GM18519 (cell line): ENCODE data around the gene NOP9.

Experiments
- ATAC-seq: cut with Tn5 transposase; IDR thresholded peaks from one replicate; pipeline ENCODE4 v1.9.1; 2021; ENCODE audit warnings: mild to moderate bottlenecking, moderate library complexity; ENCODE audit not compliant: unreplicated experiment, low FRiP score

Gene NOP9

DNA sequence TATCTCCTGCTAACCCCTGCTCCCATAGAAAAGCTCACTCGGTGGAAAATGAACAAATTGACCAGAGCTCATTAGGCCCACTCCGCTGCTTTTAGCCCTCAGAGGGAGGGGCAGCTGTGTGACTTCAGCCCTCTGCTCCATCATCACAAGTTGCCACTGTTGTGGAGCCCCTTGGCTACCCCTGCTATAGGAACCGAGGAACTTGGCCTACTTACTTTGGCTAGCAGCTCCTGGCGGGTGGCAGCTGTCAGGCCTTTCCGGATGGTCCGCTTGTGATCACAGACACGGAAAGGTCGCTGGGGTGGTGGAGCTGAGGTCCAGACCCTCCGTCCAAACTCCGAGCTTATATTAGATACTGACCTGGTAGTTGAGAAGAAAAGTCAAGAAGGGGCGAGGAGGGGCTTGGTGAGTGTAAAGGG, 7.5 kb downstream of the NOP9 start:
- no peak for ATAC-seq

GRCh38 chr14:24307575-24308341, 8.1 kb downstream of the NOP9 start, which contains the start of gene CIDEB:
CIDEB (minus strand) TSS chr14:24307977; CDS start chr14:24307858, 119 bp downstream.
- ATAC-seq = no peak

GRCh38 chr14:24308342-24309124, 8.9 kb downstream of the NOP9 start:
- ATAC-seq = no peak

GRCh38 chr14:24309538-24310264, 10.1 kb downstream of the NOP9 start, which contains the start of gene LTB4R2:
LTB4R2 (plus strand) TSS chr14:24310140; CDS start chr14:24310665, 525 bp downstream.
- no peak for ATAC-seq

- no peak for ATAC-seq
Measured at GRCh38 chr14:24310265-24310645, 10.6 kb downstream of the NOP9 start.

- ATAC-seq = peak; percentile 39
Measured at GRCh38 chr14:24310646-24311604, 11.3 kb downstream of the NOP9 start, which contains the start of gene LTB4R. LTB4R (plus strand) TSS chr14:24311502; CDS start chr14:24315652, 4,150 bp downstream.

DNA sequence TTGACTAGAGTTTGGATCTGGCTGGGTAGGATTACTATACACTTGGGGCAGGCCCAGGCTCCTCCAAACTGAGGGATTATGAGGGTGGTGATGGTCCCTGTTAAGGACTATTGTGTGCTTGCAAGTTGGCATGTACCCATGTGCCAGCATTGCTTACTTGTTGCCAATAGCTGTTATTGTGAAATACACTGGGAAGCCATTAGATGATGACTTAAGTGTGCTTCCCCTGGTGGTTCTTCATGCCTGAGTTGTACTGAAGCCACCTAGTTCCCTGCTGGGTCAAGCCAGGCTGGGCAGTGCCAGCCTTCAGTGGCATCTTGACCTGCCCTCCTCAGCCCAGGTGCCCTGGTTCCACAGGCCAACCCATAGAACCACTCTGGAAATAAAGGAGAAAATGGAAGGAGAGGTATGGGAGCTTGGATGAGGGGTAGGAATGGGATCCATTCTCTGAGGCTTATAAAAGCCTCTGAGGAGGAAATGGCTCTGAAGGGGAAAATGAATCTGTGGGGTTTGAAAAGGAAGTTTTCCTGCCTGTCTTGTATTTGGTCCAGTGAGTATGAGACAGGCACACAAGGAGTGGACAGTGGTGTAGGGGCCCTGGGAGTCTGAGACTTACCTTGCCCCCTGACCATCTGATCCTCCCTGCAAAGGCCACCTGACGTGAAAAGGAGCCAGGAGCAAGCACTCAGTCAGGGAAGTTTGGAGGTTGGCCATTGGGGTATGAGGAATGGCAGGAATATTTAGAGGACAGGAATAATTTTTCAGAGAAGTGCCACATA, 12.4 kb downstream of the NOP9 start:
- no peak for ATAC-seq

DNA sequence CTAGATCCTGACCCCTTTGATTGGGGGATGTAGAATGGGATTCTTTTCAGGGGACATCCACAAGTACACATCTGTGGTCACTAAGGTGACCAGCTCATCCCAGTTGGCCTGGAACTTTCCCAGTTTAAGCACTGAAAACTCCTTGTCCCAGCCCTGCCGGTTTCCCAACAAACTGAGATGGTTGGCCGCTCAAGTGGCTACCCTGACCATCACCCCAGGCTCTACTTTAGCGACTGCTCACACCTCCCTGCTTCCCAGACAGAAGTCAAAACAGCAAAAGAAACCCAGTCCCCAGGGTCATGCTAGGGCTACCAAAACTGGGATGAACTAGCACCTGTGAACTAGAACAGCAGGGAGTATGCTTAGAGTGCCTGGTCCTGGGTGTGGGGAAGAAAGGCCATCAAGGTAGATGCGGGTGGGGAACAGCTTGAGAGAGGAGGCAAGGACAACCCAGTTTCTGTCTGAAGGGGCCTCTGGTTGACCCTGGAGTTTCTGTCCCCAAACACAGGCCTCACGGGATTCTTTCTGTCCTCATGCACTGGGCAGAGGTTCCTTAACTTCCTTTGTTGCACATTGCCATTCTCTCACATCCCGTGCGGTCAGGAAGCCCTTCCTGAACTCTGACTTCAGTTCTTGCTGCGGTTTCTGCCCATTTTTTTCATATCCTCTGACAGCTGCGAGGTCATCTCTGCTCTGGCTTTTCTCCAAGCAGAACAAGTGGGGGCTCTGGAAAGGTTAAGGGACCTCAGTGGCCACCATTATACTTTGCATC, 13.3 kb downstream of the NOP9 start:
- no peak for ATAC-seq

DNA sequence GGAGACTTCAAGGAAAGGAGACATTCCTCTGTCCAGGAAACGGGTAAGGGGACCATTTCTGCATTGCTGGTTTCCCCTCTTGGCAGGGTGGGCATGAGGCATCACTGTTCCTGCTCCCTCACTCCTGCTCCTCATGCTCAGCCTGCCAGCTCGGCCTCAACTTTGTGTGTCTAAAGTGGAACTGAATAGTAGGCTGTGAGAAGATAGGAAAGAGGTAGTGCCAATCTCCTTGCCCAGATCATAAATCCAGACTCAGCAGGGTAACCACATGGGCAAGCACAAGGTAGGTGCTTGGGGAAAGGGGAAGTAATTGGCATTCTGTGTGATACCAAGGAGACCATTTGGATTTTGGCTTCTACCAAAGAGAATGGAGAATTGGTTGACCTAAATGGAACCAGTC, 14.3 kb downstream of the NOP9 start:
- no peak for ATAC-seq

GRCh38 chr14:24314377-24315193, 14.9 kb downstream of the NOP9 start:
- no peak for ATAC-seq

DNA sequence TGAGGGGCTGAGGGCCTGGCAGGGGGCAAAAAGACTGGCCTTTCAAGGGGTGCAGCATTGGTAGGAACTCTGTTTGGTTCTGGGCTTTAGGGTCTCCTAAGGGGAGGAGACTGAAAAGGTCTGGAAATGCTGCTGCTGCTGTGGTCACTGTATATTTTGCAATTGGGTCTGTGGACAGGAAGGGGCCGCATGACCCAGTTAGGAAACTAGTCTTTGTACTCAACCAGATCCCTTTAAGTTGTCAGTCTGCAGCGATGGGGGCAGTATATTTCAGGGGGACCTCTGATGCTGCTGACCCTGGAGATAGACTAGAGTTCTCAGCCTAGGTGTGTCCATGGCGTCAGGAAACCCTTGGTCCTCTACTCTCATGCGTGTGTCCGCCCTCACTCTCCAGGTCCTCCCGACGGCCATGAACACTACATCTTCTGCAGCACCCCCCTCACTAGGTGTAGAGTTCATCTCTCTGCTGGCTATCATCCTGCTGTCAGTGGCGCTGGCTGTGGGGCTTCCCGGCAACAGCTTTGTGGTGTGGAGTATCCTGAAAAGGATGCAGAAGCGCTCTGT, 15.7 kb downstream of the NOP9 start:
- ATAC-seq = no peak

DNA sequence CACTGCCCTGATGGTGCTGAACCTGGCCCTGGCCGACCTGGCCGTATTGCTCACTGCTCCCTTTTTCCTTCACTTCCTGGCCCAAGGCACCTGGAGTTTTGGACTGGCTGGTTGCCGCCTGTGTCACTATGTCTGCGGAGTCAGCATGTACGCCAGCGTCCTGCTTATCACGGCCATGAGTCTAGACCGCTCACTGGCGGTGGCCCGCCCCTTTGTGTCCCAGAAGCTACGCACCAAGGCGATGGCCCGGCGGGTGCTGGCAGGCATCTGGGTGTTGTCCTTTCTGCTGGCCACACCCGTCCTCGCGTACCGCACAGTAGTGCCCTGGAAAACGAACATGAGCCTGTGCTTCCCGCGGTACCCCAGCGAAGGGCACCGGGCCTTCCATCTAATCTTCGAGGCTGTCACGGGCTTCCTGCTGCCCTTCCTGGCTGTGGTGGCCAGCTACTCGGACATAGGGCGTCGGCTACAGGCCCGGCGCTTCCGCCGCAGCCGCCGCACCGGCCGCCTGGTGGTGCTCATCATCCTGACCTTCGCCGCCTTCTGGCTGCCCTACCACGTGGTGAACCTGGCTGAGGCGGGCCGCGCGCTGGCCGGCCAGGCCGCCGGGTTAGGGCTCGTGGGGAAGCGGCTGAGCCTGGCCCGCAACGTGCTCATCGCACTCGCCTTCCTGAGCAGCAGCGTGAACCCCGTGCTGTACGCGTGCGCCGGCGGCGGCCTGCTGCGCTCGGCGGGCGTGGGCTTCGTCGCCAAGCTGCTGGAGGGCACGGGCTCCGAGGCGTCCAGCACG, 16.4 kb downstream of the NOP9 start:
- no peak for ATAC-seq

GRCh38 chr14:24316597-24316950, 16.9 kb downstream of the NOP9 start:
- ATAC-seq = no peak

DNA sequence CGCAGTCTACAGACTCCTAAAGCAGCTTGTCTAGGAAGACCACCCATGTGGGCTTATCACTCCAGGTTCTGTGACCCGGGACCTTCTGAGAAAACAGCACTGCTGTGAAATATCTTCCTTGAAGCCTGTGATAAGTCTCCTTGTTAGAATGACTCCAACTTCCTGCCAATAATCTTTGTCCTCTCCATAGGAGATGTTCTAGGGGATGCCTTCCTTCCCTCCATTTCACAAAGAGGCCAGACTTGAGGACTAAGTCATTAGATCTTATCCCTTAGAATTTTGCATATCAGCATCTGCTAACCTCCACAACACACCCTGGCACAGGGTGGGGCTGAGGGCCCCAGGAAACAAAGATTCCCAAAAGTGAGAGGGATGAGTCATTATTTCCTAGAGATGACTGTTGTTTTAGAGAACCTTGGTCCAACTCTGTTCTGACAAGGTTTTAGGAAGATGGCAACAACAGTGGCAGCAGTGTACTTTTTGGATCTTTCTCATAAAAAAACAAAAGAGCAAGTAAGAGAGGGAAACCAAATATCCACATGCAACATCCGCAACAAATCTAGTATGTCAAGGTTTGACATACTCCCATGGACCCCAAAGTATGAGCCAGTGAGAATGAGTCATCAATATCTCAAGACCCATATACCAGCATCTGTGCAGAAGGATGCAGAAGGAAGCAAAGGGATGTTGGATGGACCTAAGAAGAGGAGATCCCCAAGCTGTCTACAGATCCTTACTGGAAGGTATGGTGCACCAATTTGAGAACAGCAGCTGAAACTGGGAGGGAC, 17.7 kb downstream of the NOP9 start:
- no peak for ATAC-seq

- ATAC-seq = no peak
Measured at GRCh38 chr14:24321212-24321975, 21.7 kb downstream of the NOP9 start.
